GM12801 (cell line): ENCODE data around the gene C1orf115.

Experiments
- CTCF ChIP-seq: IDR thresholded peaks from one replicate; pipeline ENCODE4 v1.5.1; 2011; ENCODE audit warnings: control low read depth; ENCODE audit not compliant: insufficient read length; ENCODE audit errors: extremely low read depth

The C1orf115 gene

GRCh38 chr1:220685879-220686278 lies 4.3 kb upstream of the C1orf115 start:
- no peak for TF ChIP-seq CTCF

- TF ChIP-seq CTCF: no peak
Measured at GRCh38 chr1:220687809-220688208, 2.4 kb upstream of the C1orf115 start.

- TF ChIP-seq CTCF: no peak
Measured at GRCh38 chr1:220689666-220690065, 497 bp upstream of the C1orf115 start.

GRCh38 chr1:220691053-220691684 lies 1.0 kb downstream of the C1orf115 start:
- TF ChIP-seq CTCF: no peak

GRCh38 chr1:220692436-220693228 lies 2.5 kb downstream of the C1orf115 start:
- no peak for TF ChIP-seq CTCF

- no peak for TF ChIP-seq CTCF
Measured at GRCh38 chr1:220694866-220695382, 4.8 kb downstream of the C1orf115 start.

- TF ChIP-seq CTCF: no peak
Measured at GRCh38 chr1:220695426-220695825, 5.3 kb downstream of the C1orf115 start.
